GM10248 (cell line): Measurements from ENCODE around the gene BLMH.
"Not testable (repeated sequence)": the region's sequence is repeated elsewhere in the genome, so short reads cannot be mapped to it uniquely, and the experiment has no call there.

Experiments
- CTCF ChIA-PET: fragments of 300-600 bp; sonication (Branson Sonifier 250); formaldehyde crosslinking; extraction: SDS; loops from one replicate; lab custom pipeline; 2021; ENCODE audit warnings: antibody characterized with exemption; lab: Yijun Ruan, JAX
- POLR2A ChIA-PET: fragments of 350-650 bp; sonication (Branson Sonifier 250); formaldehyde crosslinking; extraction: SDS; loops from one replicate; lab custom pipeline; 2020; ENCODE audit warnings: antibody characterized with exemption; lab: Yijun Ruan, JAX
- DNase-seq: peaks from one replicate; pipeline ENCODE4 v3.0.0; 2012; ENCODE audit errors: extremely low spot score
- CTCF ChIP-seq: IDR thresholded peaks from 2 replicates; pipeline ENCODE4 v1.5.1; 2012; ENCODE audit warnings: mild to moderate bottlenecking, low read depth; ENCODE audit errors: extremely low read depth, missing control alignments, control extremely low read depth

The BLMH gene

DNA sequence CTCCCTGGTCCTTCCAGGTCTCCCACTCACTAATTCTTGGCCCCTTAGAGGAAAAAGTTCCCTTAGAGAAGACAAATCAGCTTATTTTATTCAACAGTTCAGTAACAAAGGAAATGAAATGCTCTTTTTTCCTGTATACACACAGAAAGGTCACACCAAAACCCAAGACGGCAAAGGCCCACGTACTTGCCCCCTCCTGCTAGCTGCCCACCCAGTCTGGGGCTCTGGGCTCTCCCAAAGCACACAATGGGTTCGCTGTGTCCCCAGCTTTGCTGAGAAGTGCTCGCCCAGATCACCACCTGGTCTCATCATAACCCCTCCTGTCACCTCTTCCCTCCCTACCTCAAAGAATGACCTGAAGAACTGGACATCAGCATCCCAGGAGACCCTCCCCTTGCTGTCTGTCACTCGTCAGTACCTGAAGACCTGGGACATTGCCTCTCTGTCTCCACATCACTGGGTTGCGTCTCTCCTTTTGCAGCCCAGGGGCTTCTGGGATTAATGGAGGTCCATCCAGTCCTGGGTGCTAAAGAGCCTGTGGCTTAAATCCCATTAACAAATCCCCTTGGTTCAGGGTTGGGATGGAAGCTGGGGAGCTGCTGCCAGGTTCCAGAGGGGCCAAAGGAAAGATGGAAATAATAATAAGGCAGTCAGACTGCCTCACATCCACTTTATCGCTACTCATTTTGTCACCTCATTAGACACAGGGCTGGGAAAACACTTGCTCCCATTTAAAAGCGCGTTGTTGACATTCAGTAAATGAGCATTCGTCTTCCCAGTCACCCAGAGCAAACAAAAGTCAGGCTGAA lies 59.5 kb downstream of the BLMH start:
- no peak for TF ChIP-seq CTCF
- no peak for DNase-seq
- ChIA-PET CTCF (interaction anchor here (0.6 to 1.0 kb wide), 2 partner anchors 12 to 105 kb away, joined by 3 to 9 read pairs; no protein-coding TSS in a partner anchor), POLR2A (no interaction called here)

GRCh38 chr17:30230596-30231125 lies 61.1 kb downstream of the BLMH start:
- ChIA-PET CTCF (no interaction called here), POLR2A (no interaction called here)
- no peak for DNase-seq
- no peak for TF ChIP-seq CTCF

DNA sequence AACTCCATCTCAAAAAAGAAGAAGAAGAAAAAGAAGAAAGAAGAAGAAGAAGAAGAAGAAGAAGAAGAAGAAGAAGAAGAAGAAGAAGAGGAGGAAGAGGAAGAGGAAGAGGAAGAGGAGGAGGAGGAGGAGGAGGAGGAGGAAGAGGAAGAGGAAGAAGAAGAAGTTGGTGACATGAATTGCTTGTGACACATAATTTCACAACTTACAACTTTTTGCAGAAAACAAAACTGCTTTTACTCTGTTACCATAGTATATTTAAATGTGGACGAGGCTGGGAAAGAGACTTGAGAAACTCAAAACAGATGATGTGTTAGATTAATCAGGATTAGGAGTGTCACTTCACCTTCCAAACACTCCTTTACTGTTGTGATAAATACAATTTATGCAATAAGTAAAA lies 61.7 kb downstream of the BLMH start:
- CTCF ChIA-PET, DNase-seq, POLR2A ChIA-PET: not testable (repeated sequence)

- POLR2A ChIA-PET: no interaction called here
- TF ChIP-seq CTCF: no peak
- no peak for DNase-seq
- CTCF ChIA-PET: interaction anchor here (1.1 to 1.5 kb wide), 2 partner anchors 8 to 136 kb away, joined by 3 read pairs; no protein-coding TSS in a partner anchor
Observed at GRCh38 chr17:30229012-30229411, 62.7 kb downstream of the BLMH start.

GRCh38 chr17:30228011-30228410 lies 63.7 kb downstream of the BLMH start:
- CTCF ChIA-PET: interaction anchor here (1.1 to 1.5 kb wide), 2 partner anchors 9 to 135 kb away, joined by 3 read pairs; no protein-coding TSS in a partner anchor
- no peak for TF ChIP-seq CTCF
- no peak for DNase-seq
- POLR2A ChIA-PET: no interaction called here

GRCh38 chr17:30226878-30227277 lies 64.9 kb downstream of the BLMH start:
- ChIA-PET CTCF (interaction anchor here (1.2 to 5.9 kb wide), 2 partner anchors 11 to 122 kb away, joined by 3 to 38 read pairs; partner anchors contain the start of gene SLC6A4), POLR2A (no interaction called here)
- TF ChIP-seq CTCF: no peak
- no peak for DNase-seq

GRCh38 chr17:30225919-30226553 lies 65.7 kb downstream of the BLMH start:
- ChIA-PET CTCF (interaction anchor here (1.2 to 5.9 kb wide), 4 partner anchors 12 to 130 kb away, joined by 3 to 38 read pairs (median 4); partner anchors contain the start of gene SLC6A4), POLR2A (no interaction called here)
- no peak for DNase-seq
- TF ChIP-seq CTCF: no peak
